K562 (cell line): ENCODE data around the gene MOCOS. TPM values are rescaled to one million over a fixed set of nuclear protein-coding genes. Genes with fewer than 3 reads are reported as not detected.

ENCODE experiments used
- CREM ChIP-seq: IDR thresholded peaks from 2 replicates; pipeline ENCODE4 v1.6.1; 2014; ENCODE audit warnings: antibody characterized with exemption, low read depth
- ELF1 ChIP-seq: fragments of 200-800 bp; sonication (Bioruptor generic); IDR thresholded peaks from 2 replicates; pipeline ENCODE4 v1.6.1; 2016; ENCODE audit warnings: missing genetic modification characterization, missing compliant biosample characterization
- ESRRB ChIP-seq: fragments of 250-450 bp; sonication (Bioruptor Pico); IDR thresholded peaks from 2 replicates; pipeline ENCODE4 v1.5.0; 2020; ENCODE audit warnings: mild to moderate bottlenecking, moderate library complexity, borderline replicate concordance
- FUS ChIP-seq: fragments of 200-400 bp; formaldehyde crosslinking; optimal IDR thresholded peaks from 2 replicates; pipeline ENCODE3; 2017; ENCODE audit warnings: low read depth, low read length
- HDAC8 ChIP-seq: fragments of 450-650 bp; IDR thresholded peaks from 2 replicates; pipeline ENCODE4 v1.6.1; 2016; ENCODE audit warnings: mild to moderate bottlenecking, missing genetic modification characterization, moderate library complexity, missing compliant biosample characterization
- HDGF ChIP-seq: fragments of 450-650 bp; IDR thresholded peaks from 2 replicates; pipeline ENCODE4 v1.6.1; 2016
- HNRNPL ChIP-seq: fragments of 200-400 bp; formaldehyde crosslinking; IDR thresholded peaks from 2 replicates; pipeline ENCODE4 v1.6.1; 2017; ENCODE audit warnings: low read depth, mild to moderate bottlenecking, low read length
- HNRNPLL ChIP-seq: fragments of 200-400 bp; formaldehyde crosslinking; IDR thresholded peaks from 2 replicates; pipeline ENCODE4 v1.6.1; 2017; ENCODE audit warnings: low read length, low read depth, mild to moderate bottlenecking; ENCODE audit not compliant: poor library complexity, severe bottlenecking
- JUN ChIP-seq, 2 experiments: sonication (generic) in 1 of 2; formaldehyde crosslinking in 1 of 2; IDR thresholded peaks; 2 replicates each; pipeline versions ENCODE4 v1.6.1 to v1.8.0; 2012 to 2022; ENCODE audit warnings: borderline replicate concordance in 2 of 2, mild to moderate bottlenecking in 2 of 2, improper control_type of control experiment in 1 of 2, low read depth in 1 of 2, low read length in 1 of 2, missing genetic modification reagents in 1 of 2
- KDM1A ChIP-seq, 2 experiments: fragments of 450-650 bp; IDR thresholded peaks; 2 replicates each; pipeline ENCODE4 v1.6.1; 2016; ENCODE audit warnings: mild to moderate bottlenecking in 2 of 2
- L3MBTL2 ChIP-seq: fragments of 450-650 bp; IDR thresholded peaks from 2 replicates; pipeline ENCODE4 v1.6.1; 2016; ENCODE audit warnings: mild to moderate bottlenecking, moderate library complexity
- MEF2A ChIP-seq: IDR thresholded peaks from 2 replicates; pipeline ENCODE4 v1.6.1; 2011; ENCODE audit warnings: low read depth, mild to moderate bottlenecking, low read length, moderate library complexity; ENCODE audit not compliant: control insufficient read depth
- PHB2 ChIP-seq: fragments of 450-650 bp; IDR thresholded peaks from 2 replicates; pipeline ENCODE4 v1.6.1; 2017; ENCODE audit warnings: low read depth
- POLR2A ChIP-seq: fragments of 450-650 bp; conservative IDR thresholded peaks from 2 replicates; pipeline ENCODE4 v1.6.1; 2016
- SMARCE1 ChIP-seq: fragments of 450-650 bp; IDR thresholded peaks from 2 replicates; pipeline ENCODE4 v1.7.1; 2016; ENCODE audit warnings: mild to moderate bottlenecking
- SOX6 ChIP-seq: fragments of 450-650 bp; IDR thresholded peaks from 2 replicates; pipeline ENCODE4 v1.6.1; 2014; ENCODE audit warnings: mild to moderate bottlenecking
- ZNF384 ChIP-seq: IDR thresholded peaks from 2 replicates; pipeline ENCODE4 v1.6.1; 2012; ENCODE audit warnings: low read depth, low read length, improper control_type of control experiment
- ZNF431 ChIP-seq: sonication (generic); formaldehyde crosslinking; IDR thresholded peaks from 2 replicates; pipeline ENCODE4 v1.8.0; 2022; ENCODE audit warnings: mild to moderate bottlenecking, missing genetic modification reagents
- ZNF583 ChIP-seq: fragments of 250-450 bp; sonication (Bioruptor Pico); IDR thresholded peaks from 2 replicates; pipeline ENCODE4 v1.4.0; 2020
- polyA plus RNA-seq, 8 experiments: library from polyadenylated mRNA; depleted of rRNA in 4 of 8; stranded (reverse) in 5 of 8; unstranded in 3 of 8; fragments of >200 nt; fragmentation: Nextera tagmentation in 2 of 8; fragmentation: Illumina TruSeq in 1 of 8; extraction: Ambion mirVana in 2 of 8; extraction: Trizol in 1 of 8; gene quantifications; 2 replicates each; pipeline versions ENCODE4 v1.2.1 to v1.2.3, GENCODE V29; 2011 to 2014; ENCODE audit warnings: inconsistent platforms in 1 of 8, missing spikeins in 1 of 8
- total RNA-seq, 7 experiments: library from RNA; depleted of rRNA in 6 of 7; stranded (reverse); fragments of >200 nt in 6 of 7; fragmentation: Illumina TruSeq in 2 of 7; extraction: Trizol in 2 of 7; gene quantifications; 2 replicates each; pipeline versions ENCODE4 v1.2.1 to v1.2.3, GENCODE V29; 2011 to 2021; ENCODE audit warnings: low replicate concordance in 1 of 7
- TF ChIP-seq, protein P1 (sequence below): fragments of 450-650 bp; IDR thresholded peaks from 2 replicates; pipeline ENCODE4 v1.6.1; 2014; ENCODE audit warnings: low read depth, mild to moderate bottlenecking, moderate library complexity, borderline replicate concordance
- TF ChIP-seq, protein P2 (sequence below), 3 experiments: fragments of 200-800 bp in 1 of 3; sonication (Bioruptor generic) in 1 of 3; sonication (generic) in 1 of 3; formaldehyde crosslinking in 1 of 3; IDR thresholded peaks; 2 replicates each; pipeline versions ENCODE4 v1.6.1 to v1.8.0; 2016 to 2022; ENCODE audit warnings: mild to moderate bottlenecking in 2 of 3, missing compliant biosample characterization in 2 of 3, missing genetic modification characterization in 2 of 3, missing genetic modification reagents in 1 of 3
- TF ChIP-seq, protein P3 (sequence below): fragments of 250-450 bp; sonication (Bioruptor Pico); IDR thresholded peaks from 2 replicates; pipeline ENCODE4 v1.8.0; 2021; ENCODE audit warnings: moderate library complexity, mild to moderate bottlenecking, inconsistent platforms
- TF ChIP-seq, protein P4 (sequence below): fragments of 200-800 bp; sonication (Bioruptor generic); IDR thresholded peaks from 2 replicates; pipeline ENCODE4 v1.6.1; 2017; ENCODE audit warnings: missing genetic modification characterization, missing compliant biosample characterization
- TF ChIP-seq, protein P5 (sequence below): fragments of 450-650 bp; formaldehyde crosslinking; IDR thresholded peaks from 2 replicates; pipeline ENCODE4 v1.4.0; 2020; ENCODE audit warnings: mild to moderate bottlenecking, moderate library complexity

Gene MOCOS
- total and polyA plus RNA-seq, 9 of the 15 experiments (the other 6 are each of a cell fraction or from before 2014, with no cell fraction given), result 4.5 to 12.4 (median 9.1) TPM

DNA sequence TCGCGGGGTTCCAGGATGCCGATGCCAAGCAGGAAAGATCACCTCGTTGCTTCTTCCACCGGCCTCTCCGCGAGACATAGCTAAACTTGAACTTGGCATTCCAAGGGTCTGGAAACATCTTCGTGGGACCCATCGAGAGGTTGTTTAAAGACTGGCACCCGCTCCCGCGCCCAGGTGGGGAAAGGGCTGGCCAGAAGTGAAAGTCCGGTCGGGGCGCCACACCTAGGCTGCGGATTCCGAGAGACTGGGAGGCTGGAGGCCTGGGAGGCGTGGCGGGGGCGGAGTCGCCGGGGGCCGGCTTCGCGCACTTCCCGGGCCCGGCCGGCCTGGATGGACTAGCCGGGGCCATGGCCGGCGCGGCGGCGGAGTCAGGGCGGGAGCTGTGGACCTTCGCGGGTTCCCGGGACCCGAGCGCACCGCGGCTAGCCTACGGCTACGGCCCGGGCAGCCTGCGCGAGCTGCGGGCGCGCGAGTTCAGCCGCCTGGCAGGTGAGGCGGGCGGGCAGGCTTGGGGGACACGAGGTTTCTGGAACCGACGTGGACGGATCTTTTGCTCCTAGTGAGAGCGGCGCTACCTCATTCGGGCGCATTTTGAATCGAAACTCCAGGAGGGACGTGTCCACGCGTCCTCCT is at the start of gene MOCOS (continued):
- TF ChIP-seq, protein P1, sequence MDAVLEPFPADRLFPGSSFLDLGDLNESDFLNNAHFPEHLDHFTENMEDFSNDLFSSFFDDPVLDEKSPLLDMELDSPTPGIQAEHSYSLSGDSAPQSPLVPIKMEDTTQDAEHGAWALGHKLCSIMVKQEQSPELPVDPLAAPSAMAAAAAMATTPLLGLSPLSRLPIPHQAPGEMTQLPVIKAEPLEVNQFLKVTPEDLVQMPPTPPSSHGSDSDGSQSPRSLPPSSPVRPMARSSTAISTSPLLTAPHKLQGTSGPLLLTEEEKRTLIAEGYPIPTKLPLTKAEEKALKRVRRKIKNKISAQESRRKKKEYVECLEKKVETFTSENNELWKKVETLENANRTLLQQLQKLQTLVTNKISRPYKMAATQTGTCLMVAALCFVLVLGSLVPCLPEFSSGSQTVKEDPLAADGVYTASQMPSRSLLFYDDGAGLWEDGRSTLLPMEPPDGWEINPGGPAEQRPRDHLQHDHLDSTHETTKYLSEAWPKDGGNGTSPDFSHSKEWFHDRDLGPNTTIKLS, result peak; percentile 67
- TF ChIP-seq, protein P2, sequence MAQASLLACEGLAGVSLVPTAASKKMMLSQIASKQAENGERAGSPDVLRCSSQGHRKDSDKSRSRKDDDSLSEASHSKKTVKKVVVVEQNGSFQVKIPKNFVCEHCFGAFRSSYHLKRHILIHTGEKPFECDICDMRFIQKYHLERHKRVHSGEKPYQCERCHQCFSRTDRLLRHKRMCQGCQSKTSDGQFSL (CRISPR knock-in tag; IDR thresholded peaks at IDR 0.05), result 0 out of 2 replicates have a peak, but pooled peaks have one; percentile 50
- TF ChIP-seq, protein P2 (tag; IDR thresholded peaks at IDR 0.05), result no peak
- TF ChIP-seq SMARCE1 (no peak), KDM1A (IDR thresholded peaks at IDR 0.05) (no peak), JUN (IDR thresholded peaks at IDR 0.05; ENCODE audit: borderline replicate concordance, low read depth, low read length) (0 out of 2 replicates have a peak, but pooled peaks have one; percentile 7), JUN (CRISPR knock-in tag; IDR thresholded peaks at IDR 0.05; ENCODE audit: borderline replicate concordance) (peak; percentile 73; the same call in 1 of the 2 replicates), HDGF (no peak), PHB2 (no peak), HNRNPL (peak; percentile 50; the same call in 1 of the 2 replicates), MEF2A (no peak), ESRRB (CRISPR knock-in tag) (no peak), FUS (peak; percentile 61), HDAC8 (tag) (0 out of 2 replicates have a peak, but pooled peaks have one; percentile 38), SOX6 (peak; percentile 64), POLR2A (peak; percentile 84), HNRNPLL (peak; percentile 46), CREM (0 out of 2 replicates have a peak, but pooled peaks have one; percentile 28), ZNF431 (CRISPR knock-in tag) (peak; percentile 18; the same call in 1 of the 2 replicates), ZNF583 (no peak), ELF1 (tag) (peak; percentile 47; the same call in 1 of the 2 replicates), L3MBTL2 (peak; percentile 91), ZNF384 (no peak)
- TF ChIP-seq, protein P3, sequence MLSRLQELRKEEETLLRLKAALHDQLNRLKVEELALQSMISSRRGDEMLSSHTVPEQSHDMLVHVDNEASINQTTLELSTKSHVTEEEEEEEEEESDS (CRISPR knock-in tag), result no peak
- TF ChIP-seq, protein P4, sequence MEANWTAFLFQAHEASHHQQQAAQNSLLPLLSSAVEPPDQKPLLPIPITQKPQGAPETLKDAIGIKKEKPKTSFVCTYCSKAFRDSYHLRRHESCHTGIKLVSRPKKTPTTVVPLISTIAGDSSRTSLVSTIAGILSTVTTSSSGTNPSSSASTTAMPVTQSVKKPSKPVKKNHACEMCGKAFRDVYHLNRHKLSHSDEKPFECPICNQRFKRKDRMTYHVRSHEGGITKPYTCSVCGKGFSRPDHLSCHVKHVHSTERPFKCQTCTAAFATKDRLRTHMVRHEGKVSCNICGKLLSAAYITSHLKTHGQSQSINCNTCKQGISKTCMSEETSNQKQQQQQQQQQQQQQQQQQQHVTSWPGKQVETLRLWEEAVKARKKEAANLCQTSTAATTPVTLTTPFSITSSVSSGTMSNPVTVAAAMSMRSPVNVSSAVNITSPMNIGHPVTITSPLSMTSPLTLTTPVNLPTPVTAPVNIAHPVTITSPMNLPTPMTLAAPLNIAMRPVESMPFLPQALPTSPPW (CRISPR knock-in tag), result peak; percentile 40; the same call in 1 of the 2 replicates
- TF ChIP-seq, protein P5, sequence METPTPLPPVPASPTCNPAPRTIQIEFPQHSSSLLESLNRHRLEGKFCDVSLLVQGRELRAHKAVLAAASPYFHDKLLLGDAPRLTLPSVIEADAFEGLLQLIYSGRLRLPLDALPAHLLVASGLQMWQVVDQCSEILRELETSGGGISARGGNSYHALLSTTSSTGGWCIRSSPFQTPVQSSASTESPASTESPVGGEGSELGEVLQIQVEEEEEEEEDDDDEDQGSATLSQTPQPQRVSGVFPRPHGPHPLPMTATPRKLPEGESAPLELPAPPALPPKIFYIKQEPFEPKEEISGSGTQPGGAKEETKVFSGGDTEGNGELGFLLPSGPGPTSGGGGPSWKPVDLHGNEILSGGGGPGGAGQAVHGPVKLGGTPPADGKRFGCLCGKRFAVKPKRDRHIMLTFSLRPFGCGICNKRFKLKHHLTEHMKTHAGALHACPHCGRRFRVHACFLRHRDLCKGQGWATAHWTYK (CRISPR knock-in tag), result 0 out of 2 replicates have a peak, but pooled peaks have one; percentile 12
